HG03159 (cell line): ENCODE results near the gene RPS6KA2.
"Not testable (repeated sequence)": the region's sequence is repeated elsewhere in the genome, so short reads cannot be mapped to it uniquely, and the experiment has no call there.

ENCODE experiments used
- ATAC-seq: cut with Tn5 transposase; IDR thresholded peaks from one replicate; pipeline ENCODE4 v1.9.1; 2021; ENCODE audit warnings: mild to moderate bottlenecking, moderate library complexity; ENCODE audit not compliant: unreplicated experiment

The RPS6KA2 gene

DNA sequence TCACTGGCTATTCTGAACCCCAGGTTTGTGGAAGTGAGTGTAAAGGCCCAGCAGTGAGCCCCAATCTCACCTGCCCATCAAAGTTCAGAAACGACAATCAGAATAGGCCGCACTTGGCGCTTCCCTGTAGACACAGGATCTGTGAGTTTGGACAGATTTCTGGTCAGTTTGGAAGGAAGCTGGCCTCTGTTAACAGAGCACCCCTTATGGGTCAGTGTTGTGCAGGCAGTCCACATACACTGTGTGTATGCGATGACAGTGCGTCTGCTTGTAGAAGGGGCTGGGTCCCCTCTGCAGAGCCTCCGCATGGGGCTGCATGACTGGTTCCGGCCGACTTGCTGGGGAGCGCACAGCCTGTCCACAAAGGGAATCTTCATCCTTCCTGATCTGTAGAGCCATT, 240.9 kb downstream of the RPS6KA2 start:
- no peak for ATAC-seq

GRCh38 chr6:166383802-166384363, 243.2 kb downstream of the RPS6KA2 start:
- ATAC-seq: peak; percentile 1

GRCh38 chr6:166382933-166383801, 243.9 kb downstream of the RPS6KA2 start, which contains the start of gene MPC1:
MPC1 (minus strand) TSS chr6:166382940; CDS start chr6:166382876, 64 bp downstream.
- ATAC-seq: peak; percentile 88

- ATAC-seq: peak; percentile 8
These were observed 244.5 kb downstream of the RPS6KA2 start for GRCh38 chr6:166382500-166382932.

DNA sequence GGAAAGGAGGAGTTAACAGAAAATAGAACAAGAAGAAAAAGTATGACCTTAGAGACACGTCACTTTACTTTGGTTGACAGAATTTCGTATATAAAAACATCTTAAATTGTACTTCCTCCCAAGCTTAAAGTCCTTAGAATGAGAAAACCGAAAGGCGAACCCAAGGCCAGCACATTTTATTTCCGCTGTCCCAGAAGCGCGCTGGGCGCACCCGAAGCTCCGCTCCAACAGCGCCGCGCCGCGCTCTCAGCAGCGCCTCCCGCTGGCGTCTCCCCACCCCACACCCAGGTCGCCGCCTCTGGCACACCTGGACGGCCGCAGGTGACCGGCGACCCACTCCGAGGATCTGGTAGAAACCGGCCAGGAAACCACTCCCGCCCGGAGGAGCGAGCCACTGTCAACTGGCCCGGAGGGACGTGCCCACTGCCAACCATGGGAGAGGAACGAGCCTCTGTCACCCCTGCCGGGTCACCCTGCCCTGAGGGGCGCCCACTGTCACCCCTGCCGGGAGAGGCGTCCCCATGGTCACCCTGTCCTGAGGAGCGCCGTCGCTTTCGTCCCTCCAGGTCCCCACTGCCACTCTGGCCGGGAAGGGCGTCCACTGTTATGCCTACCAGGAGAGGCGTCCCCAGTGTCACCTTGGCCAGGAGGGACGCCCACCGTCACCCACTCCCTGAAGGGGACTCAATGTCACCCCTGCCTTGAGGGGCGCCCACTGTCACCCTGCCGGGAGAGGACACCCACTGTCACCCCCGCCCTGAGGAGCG, 245.1 kb downstream of the RPS6KA2 start:
- peak; percentile 51 for ATAC-seq

GRCh38 chr6:166381381-166381732, 245.7 kb downstream of the RPS6KA2 start:
- no peak for ATAC-seq

GRCh38 chr6:166379800-166380199, 247.3 kb downstream of the RPS6KA2 start:
- ATAC-seq: no peak

DNA sequence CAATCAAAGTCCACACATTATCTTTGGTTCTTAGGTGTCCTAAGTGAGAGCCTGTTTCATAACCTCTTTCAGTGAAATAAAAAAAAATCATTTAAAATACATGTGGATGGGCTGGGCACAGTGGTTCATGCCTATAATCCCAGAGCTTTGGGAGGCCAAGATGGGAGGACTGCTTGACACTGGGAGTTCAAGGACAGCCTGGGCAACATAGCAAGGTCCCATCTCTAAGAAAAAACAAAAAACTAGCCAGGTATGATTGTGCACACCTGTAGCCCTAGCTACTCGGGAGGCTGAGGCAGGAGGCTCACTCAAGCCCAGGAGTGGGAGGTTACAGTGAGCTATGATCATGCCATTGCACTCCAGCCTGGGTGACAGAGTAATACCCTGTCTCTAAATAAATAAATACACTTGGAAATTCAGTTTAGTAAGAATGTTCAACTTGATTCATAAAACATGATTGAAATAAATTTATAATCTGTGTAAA, 247.9 kb downstream of the RPS6KA2 start:
- ATAC-seq: no peak

DNA sequence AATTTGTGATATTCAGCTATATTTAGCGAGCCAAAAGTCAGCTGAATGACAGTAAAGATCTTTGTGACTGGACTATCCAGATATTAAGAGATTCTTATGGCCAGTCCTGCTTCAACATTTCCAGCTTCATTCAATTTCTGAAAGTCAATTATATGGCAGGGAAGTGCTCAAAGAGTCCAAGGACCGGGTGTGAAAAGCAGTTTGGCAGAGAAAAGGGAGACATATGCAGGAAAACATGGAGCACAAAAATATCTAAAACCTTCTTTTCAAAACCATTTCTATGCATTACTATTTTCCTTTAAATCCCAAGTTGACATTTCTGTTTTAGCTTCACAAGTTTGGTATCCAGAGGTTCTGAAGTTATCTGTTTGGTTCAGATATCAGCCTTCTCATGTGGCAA, 249.3 kb downstream of the RPS6KA2 start:
- no peak for ATAC-seq

- ATAC-seq: no peak
These were observed 252.0 kb downstream of the RPS6KA2 start for GRCh38 chr6:166375013-166375412.

DNA sequence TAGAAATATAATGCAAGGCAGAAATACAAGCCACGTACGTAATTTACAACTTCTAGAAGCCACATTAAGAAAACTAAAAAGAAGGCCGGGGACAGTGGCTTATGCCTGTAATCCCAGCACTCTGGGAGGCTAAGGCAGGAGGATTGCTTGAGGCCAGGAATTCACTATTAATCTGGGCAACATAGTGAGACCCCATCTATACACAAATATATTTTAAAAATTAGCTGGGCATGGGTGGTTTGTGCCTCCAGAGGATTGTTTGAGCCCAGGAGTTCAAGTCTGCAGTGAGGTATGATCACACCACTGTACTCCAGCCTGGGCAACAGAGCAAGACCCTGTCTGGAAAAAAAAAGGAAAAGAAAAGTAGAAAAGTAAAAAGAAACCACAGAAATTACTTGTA, 256.6 kb downstream of the RPS6KA2 start:
- no peak for ATAC-seq

- ATAC-seq: no peak
These were observed 257.3 kb downstream of the RPS6KA2 start for GRCh38 chr6:166369782-166370181.

DNA sequence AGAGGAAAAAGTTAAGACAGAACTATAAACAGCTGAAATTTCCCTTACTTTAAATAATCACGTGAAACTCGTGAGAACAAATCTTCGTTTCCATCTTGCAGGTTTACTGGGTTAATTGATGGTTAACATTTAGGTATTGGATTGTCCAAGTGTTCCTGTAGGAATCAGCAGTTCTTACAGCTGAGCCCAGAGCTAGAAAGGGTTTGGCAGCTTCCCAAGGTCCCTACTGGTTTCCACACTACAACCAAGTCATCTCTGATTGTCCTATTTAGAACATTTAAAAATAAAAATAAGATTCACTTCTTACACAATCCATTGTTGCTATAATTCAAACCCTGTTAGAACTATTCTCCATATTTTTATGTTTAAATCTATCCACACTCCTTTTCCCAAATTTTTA, 260.1 kb downstream of the RPS6KA2 start:
- ATAC-seq: no peak

DNA sequence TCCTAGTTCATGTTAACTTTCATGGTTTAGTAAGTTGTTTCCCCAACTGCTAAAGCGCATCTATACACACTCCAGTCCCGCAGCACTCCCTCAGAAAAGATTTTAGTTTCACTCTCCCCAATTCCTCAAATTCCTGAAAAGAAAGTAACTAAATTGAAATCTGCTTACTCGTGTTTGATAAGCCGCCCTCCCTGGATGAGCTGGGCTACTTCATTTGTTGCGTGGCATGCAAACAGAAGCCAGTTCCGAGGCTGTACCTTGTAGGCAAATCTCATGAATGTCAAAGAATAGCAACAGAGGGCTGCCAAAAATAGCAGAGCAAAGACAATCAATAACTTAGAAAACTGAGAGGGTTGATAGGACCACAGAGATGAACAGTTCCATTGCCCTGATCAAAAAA, 261.2 kb downstream of the RPS6KA2 start:
- ATAC-seq: no peak

DNA sequence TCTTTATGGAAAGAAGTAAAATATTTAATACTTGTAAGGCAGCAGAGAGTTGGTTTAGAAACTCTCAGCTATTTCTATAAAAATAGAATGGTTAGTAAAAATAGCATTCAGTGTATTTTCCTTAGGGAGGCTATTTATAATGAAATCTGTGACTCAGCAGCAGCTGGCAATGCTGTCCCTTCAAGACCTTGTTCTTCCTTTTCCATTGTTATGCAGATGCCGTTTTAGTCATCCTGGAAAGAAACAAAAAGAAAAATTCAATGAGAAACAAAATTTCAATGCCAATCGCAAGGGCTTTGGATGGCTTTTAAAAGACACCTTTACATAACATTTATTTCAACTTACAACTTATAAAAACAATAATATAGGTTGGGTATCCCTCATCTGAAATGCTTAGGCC, 261.8 kb downstream of the RPS6KA2 start:
- no peak for ATAC-seq

GRCh38 chr6:166364456-166364855, 262.6 kb downstream of the RPS6KA2 start:
- ATAC-seq: no peak

DNA sequence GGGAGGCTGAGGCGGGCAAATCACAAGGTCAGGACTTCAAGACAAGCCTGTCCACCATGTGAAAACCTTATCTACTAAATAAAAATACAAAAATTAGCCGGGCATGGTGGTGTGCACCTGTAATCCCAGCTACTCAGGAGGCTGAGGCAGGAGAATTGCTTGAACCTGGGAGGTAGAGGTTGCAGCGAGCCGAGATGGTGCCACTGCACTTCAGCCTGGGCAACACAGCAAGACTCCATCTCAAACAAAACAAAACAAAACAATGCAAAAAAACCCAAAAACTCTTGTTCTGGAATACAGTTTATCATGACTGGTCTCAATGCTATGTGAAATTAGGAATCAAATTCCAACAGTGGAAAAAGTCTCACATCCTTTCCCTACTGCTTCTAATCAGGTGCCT, 264.6 kb downstream of the RPS6KA2 start:
- not testable (repeated sequence) for ATAC-seq

DNA sequence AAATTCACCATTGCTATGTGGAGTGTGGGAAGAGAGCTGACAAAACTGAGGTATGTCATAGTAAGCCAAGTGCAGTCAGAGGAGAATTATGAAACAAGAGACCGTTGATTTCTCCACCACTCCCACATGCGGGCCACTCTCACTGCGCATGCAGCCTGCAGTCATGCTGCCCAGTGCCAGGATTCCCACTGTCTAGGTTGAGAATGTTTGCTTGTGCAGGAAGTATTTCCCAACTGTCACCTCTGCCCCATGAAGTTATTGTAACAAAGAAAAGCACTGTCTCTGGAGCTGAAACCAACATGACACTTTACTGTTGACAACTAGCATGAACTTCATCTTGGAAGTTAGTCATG, 266.0 kb downstream of the RPS6KA2 start:
- ATAC-seq: no peak

GRCh38 chr6:166360243-166361076, 266.6 kb downstream of the RPS6KA2 start:
- no peak for ATAC-seq
